GM18511 (cell line): ENCODE measurements around the gene SASH1.

Experiments used
- ATAC-seq: cut with Tn5 transposase; IDR thresholded peaks from one replicate; pipeline ENCODE4 v1.9.1; 2021; ENCODE audit warnings: mild to moderate bottlenecking, moderate library complexity; ENCODE audit not compliant: unreplicated experiment

The SASH1 gene

DNA sequence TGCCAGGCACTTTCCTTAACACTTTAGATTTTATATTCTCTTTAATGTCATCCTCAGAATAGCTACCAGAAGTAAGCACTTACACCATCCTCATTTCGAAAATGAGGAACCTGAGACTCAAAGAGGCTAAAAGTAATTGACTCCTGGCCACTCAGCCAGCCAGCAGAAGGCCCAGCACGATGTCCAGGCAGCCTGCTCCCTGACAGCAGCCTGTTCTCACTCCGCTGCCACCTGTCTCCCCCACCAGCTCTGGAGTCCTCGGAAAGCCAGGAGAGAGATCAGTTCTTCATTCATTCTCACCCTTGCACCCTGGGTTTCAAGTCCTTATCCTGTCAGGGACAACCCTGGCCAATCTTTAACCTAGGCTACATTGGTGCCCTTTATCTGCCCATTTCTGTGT lies 174.0 kb downstream of the SASH1 start:
- no peak for ATAC-seq

DNA sequence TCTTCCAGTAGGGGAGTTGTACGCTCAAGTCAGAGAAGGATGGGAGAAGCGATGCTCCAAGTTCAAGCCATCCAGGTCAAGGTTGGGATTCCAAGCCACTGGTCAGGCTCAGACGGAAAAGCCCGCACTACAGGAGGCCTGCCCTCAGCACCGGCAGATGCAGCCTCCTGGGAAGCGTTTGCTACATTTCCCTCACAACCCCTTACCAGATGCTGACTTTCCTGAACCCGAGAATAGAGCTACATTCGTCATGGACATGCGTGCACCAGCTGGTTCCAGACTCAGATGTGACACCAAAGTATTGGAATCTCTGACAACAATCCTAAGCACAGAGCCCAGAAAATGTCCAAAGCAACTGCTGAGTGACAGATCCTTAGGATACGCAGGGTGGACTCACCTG lies 174.8 kb downstream of the SASH1 start:
- ATAC-seq, result no peak

DNA sequence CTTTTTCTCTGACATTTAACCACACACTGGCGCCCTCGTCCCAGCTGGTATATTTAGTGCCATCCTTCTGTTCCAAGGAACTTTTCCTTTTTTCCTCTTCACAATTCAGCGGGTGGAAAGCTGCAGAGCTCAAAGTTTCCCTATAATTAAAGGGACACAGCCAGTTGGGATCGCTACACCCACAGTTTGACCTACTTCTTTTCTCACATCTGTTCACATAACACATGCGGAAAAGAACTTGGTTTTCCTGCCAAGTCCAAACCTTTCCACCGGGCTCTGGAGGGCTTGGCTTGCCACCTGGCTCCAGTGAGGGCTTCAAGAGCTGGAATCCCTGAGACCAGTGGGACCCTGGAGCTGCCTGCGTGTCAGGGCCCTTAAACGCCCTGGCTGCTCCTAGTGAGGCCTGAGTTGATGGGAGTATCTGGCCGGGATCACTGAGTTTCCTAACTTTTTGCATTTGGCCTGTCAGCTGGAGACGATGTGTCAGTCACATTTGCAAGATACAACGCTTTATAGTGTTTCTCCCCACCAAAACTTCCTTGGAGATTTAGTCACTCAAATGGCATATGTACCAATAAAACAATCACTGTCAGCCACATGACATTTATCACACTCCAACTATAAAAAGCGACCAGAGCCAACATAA lies 176.0 kb downstream of the SASH1 start:
- no peak for ATAC-seq

DNA sequence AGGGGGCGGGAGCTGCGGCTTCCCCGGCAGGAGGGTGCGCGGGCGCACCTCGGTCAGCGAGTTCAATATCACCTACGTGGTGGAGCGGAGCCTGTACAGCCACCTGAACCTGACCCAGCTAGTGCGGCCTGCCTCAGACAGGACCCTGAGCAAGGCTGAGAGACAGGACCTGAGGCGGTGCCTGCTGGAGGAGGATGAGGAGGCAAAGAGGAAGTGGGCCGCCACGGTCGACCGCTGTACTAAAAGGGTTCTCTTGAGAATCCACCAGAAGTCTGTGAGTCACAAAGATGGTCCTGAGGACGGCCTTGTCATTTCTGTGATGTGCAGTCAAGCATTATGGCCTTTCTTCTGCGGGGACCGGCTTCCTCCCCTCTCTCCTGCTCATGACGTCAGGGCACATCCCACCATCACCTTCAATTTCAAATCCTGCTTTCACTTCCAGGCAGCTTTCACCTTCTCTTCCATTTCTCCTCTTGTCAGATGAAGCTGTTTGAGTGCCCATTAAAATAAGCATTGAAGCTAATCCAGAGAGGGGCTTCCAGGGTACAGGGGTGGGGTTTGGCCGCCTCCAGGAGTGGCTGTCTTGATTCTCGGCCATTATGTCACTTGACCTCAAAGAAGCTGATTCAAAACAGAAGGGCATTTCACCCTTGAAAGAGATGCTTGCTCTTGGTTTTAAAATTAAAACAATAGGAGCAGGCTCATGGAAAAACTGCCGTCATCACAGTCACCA lies 177.6 kb downstream of the SASH1 start:
- peak; percentile 93 for ATAC-seq

- ATAC-seq, result no peak
These were observed 178.5 kb downstream of the SASH1 start for GRCh38 chr6:148521158-148521557.

DNA sequence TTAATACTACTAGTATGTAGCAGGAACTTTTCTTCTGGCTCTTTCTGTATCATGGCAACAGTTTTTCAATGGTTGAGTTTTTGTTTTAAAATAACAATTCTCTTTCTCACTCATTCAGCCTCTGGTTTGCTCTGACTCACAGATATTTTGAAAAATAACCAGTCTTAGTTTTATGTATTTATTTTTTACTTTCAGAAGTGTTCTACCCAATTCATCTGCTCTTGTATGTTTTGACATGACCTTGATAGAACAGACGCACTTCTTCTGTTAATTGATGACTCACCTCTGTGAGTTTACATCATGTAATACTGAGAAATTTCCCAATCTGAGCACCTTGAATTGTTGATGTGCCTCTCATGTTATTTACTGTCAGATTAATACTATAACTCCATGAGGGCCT lies 178.9 kb downstream of the SASH1 start:
- ATAC-seq, result no peak

- no peak for ATAC-seq
These were observed 180.4 kb downstream of the SASH1 start for GRCh38 chr6:148523048-148523447.

DNA sequence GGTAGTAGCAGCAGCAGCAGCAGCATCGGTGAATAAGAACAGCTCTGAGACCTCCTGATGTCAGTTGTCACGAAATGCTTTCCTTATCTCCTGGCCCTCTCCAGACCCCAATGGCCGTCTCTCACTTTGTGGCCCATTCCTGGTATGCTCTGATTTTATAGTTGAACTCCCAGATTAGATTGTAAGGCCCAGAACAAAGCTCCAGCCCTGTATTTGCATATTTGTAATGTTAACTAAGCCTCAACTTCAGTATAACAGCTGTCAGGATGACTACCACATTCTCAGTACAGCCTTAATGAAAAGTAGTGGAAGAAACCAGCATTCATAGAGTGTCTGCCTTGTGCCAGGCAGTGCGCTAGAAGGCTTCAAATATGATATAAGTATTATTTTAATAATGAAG lies 180.9 kb downstream of the SASH1 start:
- no peak for ATAC-seq

- no peak for ATAC-seq
These were observed 181.8 kb downstream of the SASH1 start for GRCh38 chr6:148524471-148524882.

DNA sequence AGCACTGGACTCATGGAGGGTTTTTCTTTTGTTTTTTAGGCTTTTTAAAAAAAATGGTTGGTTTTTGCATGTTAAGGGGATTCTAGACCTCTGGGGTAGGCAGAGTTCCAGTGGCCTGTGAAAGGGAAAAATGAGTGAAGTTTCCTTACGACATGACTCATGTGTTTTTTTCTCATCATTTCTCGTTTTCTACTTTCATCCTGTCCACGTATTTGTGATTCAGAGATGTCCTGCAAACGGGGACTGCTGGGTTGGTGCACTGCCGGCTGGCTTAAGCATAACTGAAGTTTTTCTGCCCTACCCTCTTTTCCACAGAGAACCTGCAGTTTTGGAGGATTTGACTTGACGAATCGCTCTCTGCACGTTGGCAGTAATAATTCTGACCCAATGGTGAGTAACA lies 182.3 kb downstream of the SASH1 start:
- ATAC-seq, result no peak

GRCh38 chr6:148525453-148525852 lies 182.8 kb downstream of the SASH1 start:
- ATAC-seq, result no peak

DNA sequence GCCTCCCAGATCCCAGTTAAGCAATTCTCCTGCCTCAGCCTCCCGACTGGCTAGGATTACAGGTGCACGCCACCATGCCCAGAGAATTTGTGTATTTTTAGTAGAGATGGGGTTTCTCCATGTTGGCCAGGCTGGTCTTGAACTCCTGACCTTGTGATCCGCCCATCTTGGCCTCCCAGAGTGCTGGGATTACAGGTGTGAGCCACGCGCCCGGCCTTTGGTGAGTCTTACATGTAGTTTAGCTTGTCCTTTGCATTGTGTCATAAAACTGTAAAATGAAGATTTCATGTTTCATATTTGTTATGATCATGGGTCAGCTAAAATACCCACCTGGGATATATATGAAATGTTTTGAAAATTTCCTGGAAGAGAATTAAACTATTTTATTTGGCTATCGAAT lies 183.5 kb downstream of the SASH1 start:
- ATAC-seq, result no peak

- ATAC-seq, result no peak
These were observed 185.7 kb downstream of the SASH1 start for GRCh38 chr6:148528292-148528691.

DNA sequence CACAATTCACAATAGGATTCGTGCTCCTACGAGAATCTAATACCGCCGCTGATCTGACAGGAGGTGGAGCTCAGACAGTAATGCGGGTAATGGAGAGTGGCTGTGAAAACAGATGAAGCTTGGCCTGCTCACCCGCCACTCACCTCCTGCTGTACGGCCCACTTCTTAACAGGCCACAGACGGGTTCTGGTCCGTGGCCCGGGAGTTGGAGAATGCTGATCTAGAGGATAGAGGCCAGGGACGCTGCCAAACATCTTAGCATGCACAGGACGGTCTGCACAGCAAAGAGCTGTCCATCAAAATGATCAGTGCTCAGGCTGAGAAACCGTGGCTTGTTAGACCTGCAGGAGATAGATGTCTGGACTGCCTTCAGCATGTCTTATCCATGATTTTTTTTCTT lies 186.4 kb downstream of the SASH1 start:
- no peak for ATAC-seq

DNA sequence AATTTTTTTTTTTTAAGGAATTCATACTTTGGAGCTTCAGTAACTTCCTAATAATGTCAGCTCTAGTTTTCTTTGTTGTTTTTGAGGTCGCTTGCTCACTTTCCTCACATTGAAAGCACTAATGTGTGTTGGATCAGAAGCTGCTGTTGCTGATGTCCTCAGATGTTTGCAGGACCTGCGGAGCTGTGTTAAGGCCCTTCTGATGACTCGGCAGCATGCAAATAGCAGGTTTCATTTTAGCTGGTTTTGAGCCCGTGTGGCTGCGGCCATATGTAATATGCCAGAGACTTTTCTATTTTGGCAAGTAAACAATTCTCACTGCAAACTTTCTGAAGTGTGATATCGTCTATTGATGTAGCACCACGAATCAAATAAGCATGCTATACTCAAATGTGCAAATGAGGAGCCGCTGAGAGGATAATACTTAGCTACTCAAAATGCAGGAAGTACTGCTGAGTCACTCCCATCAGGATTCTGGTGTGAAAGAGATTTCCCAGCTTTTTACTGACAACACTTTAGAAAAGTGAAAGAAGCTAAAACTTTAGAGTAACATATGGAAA lies 187.8 kb downstream of the SASH1 start:
- ATAC-seq, result peak; percentile 68

GRCh38 chr6:148530976-148531375 lies 188.3 kb downstream of the SASH1 start:
- ATAC-seq, result no peak

DNA sequence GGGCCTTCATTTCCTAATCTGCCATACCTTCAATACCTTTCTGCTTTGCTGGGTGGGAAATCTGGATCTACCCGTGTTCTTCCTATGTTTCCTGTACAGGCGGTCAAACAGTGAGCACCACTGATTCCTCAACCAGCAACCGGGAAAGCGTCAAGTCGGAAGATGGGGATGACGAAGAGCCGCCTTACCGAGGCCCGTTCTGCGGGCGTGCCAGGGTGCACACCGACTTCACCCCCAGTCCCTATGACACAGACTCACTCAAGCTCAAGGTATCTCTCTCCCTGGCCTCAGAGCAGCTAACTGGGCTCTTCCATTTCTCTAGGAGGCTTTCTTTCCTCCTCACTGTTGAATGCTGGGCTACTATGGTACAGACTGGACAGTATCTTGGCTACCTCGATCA lies 190.1 kb downstream of the SASH1 start:
- ATAC-seq, result no peak

DNA sequence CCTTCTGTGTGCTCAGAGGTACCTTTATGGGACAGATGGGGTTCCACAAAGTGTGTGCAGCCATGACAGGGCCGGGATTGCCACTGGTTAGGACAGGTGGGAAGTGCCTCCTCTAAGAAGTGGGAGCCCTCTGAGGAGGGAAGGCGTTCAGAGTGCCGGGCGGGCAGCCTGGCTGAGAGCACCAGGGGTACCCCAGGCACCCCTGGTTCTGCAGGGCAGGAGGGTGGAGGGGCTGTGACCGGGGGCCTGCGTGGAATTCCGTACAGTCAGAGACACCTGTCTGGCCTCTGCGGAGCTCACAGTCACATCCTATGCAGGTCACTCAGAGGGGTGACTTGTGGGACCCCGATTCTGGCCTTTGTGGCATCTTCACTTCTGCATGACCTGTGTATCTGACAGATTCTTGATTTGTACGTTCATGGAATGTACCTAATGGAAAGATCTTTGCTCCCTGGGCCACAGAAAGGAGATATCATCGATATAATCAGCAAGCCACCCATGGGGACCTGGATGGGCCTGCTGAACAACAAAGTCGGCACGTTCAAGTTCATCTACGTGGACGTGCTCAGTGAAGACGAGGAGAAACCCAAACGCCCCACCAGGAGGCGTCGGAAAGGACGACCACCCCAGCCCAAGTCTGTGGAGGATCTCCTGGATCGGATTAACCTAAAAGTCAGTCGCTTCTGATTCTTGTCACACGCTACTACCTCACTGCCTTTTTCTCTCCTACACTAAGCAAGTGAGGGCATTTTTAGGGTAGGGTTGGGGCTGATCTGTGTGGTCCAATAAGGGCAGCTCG lies 190.9 kb downstream of the SASH1 start:
- no peak for ATAC-seq

DNA sequence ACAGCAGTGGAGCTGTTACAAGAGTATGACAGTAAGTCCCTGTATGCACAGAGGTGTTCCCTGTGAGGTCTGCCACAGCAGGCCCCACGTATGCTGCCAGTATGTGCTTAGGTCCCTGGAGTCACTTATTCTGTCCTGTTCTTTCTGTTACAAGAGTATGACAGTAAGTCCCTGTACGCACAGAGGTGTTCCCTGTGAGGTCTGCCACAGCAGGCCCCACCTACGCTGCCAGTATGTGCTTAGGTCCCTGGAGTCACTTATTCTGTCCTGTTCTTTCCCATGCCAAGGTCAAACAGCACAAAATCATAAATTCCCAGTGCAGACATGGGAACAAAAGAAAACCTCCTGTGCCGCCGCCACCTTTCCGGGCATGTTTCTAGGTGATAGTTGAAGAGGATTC lies 192.2 kb downstream of the SASH1 start:
- ATAC-seq, result no peak

GRCh38 chr6:148535381-148535780 lies 192.7 kb downstream of the SASH1 start:
- ATAC-seq, result no peak

DNA sequence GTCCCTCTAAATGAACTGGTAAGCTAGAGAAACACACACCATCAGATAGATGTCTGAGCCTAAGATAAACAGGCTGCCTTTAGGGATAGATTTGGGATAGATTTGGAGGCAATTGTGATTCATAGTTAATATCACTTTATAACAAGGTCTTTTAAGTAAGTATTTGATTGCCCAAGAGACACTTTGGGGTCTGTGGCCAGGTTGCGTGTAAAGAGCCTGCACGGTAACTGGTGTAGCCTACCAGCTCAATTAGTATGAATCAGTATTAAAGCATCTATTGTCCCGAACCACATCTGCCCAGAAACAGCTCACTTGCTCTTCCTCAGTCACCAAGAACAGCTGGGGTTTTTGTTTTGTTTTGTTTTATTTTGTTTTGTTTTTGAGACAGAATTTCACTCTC lies 193.3 kb downstream of the SASH1 start:
- ATAC-seq, result no peak
